Smooth muscle cell of the umbilical artery (primary cell): ENCODE results near the gene OR4C11. TPM values are rescaled to one million over a fixed set of nuclear protein-coding genes. Genes with fewer than 3 reads are reported as not detected.

ENCODE experiments used
- total RNA-seq: library from RNA; depleted of rRNA; stranded (reverse); fragments of >200 nt; gene quantifications from 2 replicates; pipeline ENCODE4 v1.2.3, GENCODE V29; 2014

The OR4C11 gene, protein sequence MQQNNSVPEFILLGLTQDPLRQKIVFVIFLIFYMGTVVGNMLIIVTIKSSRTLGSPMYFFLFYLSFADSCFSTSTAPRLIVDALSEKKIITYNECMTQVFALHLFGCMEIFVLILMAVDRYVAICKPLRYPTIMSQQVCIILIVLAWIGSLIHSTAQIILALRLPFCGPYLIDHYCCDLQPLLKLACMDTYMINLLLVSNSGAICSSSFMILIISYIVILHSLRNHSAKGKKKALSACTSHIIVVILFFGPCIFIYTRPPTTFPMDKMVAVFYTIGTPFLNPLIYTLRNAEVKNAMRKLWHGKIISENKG
- total RNA-seq = not detected in 2 replicates

DNA sequence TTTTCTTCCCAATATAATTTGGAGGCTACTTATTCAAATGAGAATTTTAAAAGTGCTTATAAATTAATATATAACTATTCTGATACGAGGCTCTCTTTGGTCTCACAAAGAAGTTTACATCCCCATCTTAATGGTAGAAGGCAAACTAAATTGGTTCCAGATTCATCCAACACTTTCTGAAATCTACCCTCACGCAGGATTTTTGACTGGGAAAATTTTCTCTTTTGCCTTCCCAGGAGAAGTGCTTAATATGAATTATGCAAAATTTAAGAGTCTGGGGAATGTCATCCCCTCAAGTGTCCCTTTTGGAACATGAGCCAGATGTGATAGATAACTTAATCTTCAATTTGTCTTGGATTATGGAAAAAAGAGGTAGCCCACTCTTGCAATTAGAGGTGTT lies at the start of gene OR4C11:
Gene OR4C11, minus strand, starts transcription at position 101 of the 400 bp plus-strand sequence. CDS start 3,272 bp downstream, outside the sequence.

DNA sequence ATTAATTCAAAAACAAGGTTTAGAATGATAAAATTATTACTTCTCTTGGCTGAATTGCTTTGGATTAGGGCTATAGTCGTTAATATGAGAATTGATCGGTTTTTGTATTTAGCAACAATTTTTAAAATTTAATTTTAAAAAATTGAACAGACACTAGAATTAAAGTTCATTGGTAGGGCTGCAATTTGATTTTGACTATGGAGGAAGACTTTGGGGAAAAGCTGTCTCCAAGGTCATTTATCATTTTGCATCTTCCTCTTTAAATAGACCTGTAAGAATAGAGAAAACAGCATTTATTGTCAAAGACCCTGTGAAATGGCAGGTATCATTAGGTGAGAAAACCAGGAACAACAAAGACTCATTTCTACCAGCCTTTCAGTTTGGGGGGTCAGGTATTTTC lies 40.6 kb upstream of the OR4C11 start, which contains the start of gene OR4S2:
Gene OR4S2, plus strand, starts transcription at position 301 of the 400 bp plus-strand sequence. CDS start 2,577 bp downstream, outside the sequence.

GRCh38 chr11:55634813-55635212 lies 27.4 kb upstream of the OR4C11 start, which contains the start of gene OR4P4:
Gene OR4P4 (plus strand): TSS chr11:55635113.

GRCh38 chr11:55571828-55572227 lies 35.6 kb downstream of the OR4C11 start, which contains the start of gene OR4C16:
Gene OR4C16 (plus strand): TSS chr11:55572128. CDS start chr11:55572128, 0 bp downstream.

GRCh38 chr11:55554169-55554568 lies 53.3 kb downstream of the OR4C11 start, which contains the start of gene OR4C15:
Gene OR4C15 (plus strand): TSS chr11:55554469. CDS start chr11:55554469, 0 bp downstream.

Other genes starting within 250 kb of the OR4C11 start
- not detected in 2 replicates for gene OR4A15, start 239.7 kb downstream of the OR4C11 start, total RNA-seq
- gene OR4C15, start 53.2 kb downstream of the OR4C11 start, total RNA-seq = not detected in 2 replicates
- gene OR4C16, start 35.5 kb downstream of the OR4C11 start, total RNA-seq = not detected in 2 replicates
- gene OR4P4, start 27.5 kb upstream of the OR4C11 start, total RNA-seq = not detected in 2 replicates
- gene OR4S2, start 40.7 kb upstream of the OR4C11 start, total RNA-seq = not detected in 2 replicates
- not detected in 2 replicates for gene OR4C6, start 54.6 kb upstream of the OR4C11 start, total RNA-seq
- not detected in 2 replicates for gene OR5D13, start 165.8 kb upstream of the OR4C11 start, total RNA-seq
- not detected in 2 replicates for gene OR5D14, start 187.9 kb upstream of the OR4C11 start, total RNA-seq
- gene OR5L1, start 203.7 kb upstream of the OR4C11 start, total RNA-seq = not detected in 2 replicates
- not detected in 2 replicates for gene OR5D18, start 212.0 kb upstream of the OR4C11 start, total RNA-seq
- not detected in 2 replicates for gene OR5L2, start 219.6 kb upstream of the OR4C11 start, total RNA-seq
- gene OR5D16, start 231.1 kb upstream of the OR4C11 start, total RNA-seq = not detected in 2 replicates